GM23338 (cell line): Measurements from ENCODE around the gene ZNF148. TPM values are rescaled to one million over a fixed set of nuclear protein-coding genes. Genes with fewer than 3 reads are reported as not detected.

Experiments used
- ATAC-seq: fragments of 200-7000 bp; cut with Tn5 transposase; 3 replicates; pipeline ENCODE4 v1.9.1; 2020
- DNase-seq: peaks from one replicate; pipeline ENCODE4 v3.0.0-alpha.2; 2015; ENCODE audit warnings: low spot score
- H2AFZ ChIP-seq: fragments of 200-600 bp; sonication (generic); 2 replicates; pipeline ENCODE4 v1.8.0; 2016; ENCODE audit warnings: antibody characterized with exemption, mild to moderate bottlenecking, moderate library complexity
- H3F3A ChIP-seq: fragments of 200-600 bp; sonication (generic); replicated peaks from 2 replicates; pipeline ENCODE4 v1.8.0; 2017; ENCODE audit warnings: antibody characterized with exemption, mixed run types, low read depth
- H3K27ac ChIP-seq: fragments of 200-600 bp; sonication (generic); 2 replicates; pipeline ENCODE4 v1.6.1; 2016; ENCODE audit warnings: low read depth
- H3K27me3 ChIP-seq: fragments of 200-600 bp; sonication (generic); 2 replicates; pipeline ENCODE4 v1.8.0; 2016; ENCODE audit warnings: mild to moderate bottlenecking, mixed run types, moderate library complexity; ENCODE audit not compliant: insufficient read depth
- H3K36me3 ChIP-seq: fragments of 200-600 bp; sonication (generic); 2 replicates; pipeline ENCODE4 v1.8.0; 2016; ENCODE audit warnings: mild to moderate bottlenecking; ENCODE audit not compliant: insufficient read depth
- H3K4me1 ChIP-seq: fragments of 200-600 bp; sonication (generic); 2 replicates; pipeline ENCODE4 v1.8.0; 2016; ENCODE audit warnings: mild to moderate bottlenecking, moderate library complexity; ENCODE audit not compliant: insufficient read depth
- H3K4me2 ChIP-seq: fragments of 200-600 bp; sonication (generic); 2 replicates; pipeline ENCODE4 v1.7.1; 2017; ENCODE audit warnings: mixed run types
- H3K4me3 ChIP-seq: fragments of 200-600 bp; sonication (generic); 2 replicates; pipeline ENCODE4 v1.6.1; 2016; ENCODE audit warnings: mixed run types
- H3K79me2 ChIP-seq: fragments of 200-600 bp; sonication (generic); replicated peaks from 2 replicates; pipeline ENCODE4 v1.8.0; 2017; ENCODE audit warnings: mild to moderate bottlenecking; ENCODE audit not compliant: insufficient read depth
- H3K9me2 ChIP-seq: fragments of 200-600 bp; sonication (generic); 2 replicates; pipeline ENCODE4 v1.8.0; 2017; ENCODE audit not compliant: insufficient read depth
- H4K20me1 ChIP-seq: fragments of 200-600 bp; sonication (generic); replicated peaks from 2 replicates; pipeline ENCODE4 v1.8.0; 2017; ENCODE audit warnings: mild to moderate bottlenecking; ENCODE audit not compliant: insufficient read depth
- H3K27ac Mint-ChIP-seq: 2 replicates; pipeline ENCODE4 v1.8.0; 2020; ENCODE audit warnings: inconsistent platforms, mild to moderate bottlenecking, moderate library complexity, mixed read lengths
- H3K27me3 Mint-ChIP-seq: 3 replicates; pipeline ENCODE4 v1.8.0; 2022; ENCODE audit warnings: low read depth, mild to moderate bottlenecking, moderate library complexity, mixed read lengths, inconsistent platforms; ENCODE audit not compliant: insufficient read depth, poor library complexity
- H3K36me3 Mint-ChIP-seq: 3 replicates; pipeline ENCODE4 v1.8.0; 2021; ENCODE audit warnings: low read depth, mild to moderate bottlenecking, inconsistent platforms, moderate library complexity, mixed read lengths
- H3K4me1 Mint-ChIP-seq: 3 replicates; pipeline ENCODE4 v1.8.0; 2020; ENCODE audit warnings: mild to moderate bottlenecking, inconsistent platforms, mixed read lengths
- H3K4me3 Mint-ChIP-seq: 3 replicates; pipeline ENCODE4 v1.8.0; 2021; ENCODE audit warnings: moderate library complexity, mild to moderate bottlenecking, inconsistent platforms, mixed read lengths
- H3K9me3 Mint-ChIP-seq: 3 replicates; pipeline ENCODE4 v1.8.0; 2020; ENCODE audit warnings: moderate library complexity, mild to moderate bottlenecking, inconsistent platforms, mixed read lengths
- CREB1 ChIP-seq: fragments of 250-450 bp; sonication (Bioruptor Pico); IDR thresholded peaks from 2 replicates; pipeline ENCODE4 v1.5.0; 2020; ENCODE audit warnings: low read depth, mild to moderate bottlenecking, moderate library complexity
- CTCF ChIP-seq, 2 experiments: fragments of 200-600 bp in 1 of 2; sonication (generic) in 1 of 2; conservative IDR thresholded peaks; 2 replicates each; pipeline versions ENCODE4 v1.5.1 to v1.6.1; 2016 to 2017; ENCODE audit warnings: antibody characterized with exemption in 2 of 2, low read depth in 2 of 2, mild to moderate bottlenecking in 2 of 2, moderate library complexity in 1 of 2
- ETS1 ChIP-seq: IDR thresholded peaks from 2 replicates; pipeline ENCODE4 v1.6.1; 2016; ENCODE audit warnings: antibody characterized with exemption
- EZH2 ChIP-seq: fragments of 200-600 bp; sonication (generic); IDR thresholded peaks from one replicate; pipeline ENCODE4 v1.8.0; 2017; ENCODE audit warnings: antibody characterized with exemption, mild to moderate bottlenecking, low read depth; ENCODE audit not compliant: unreplicated experiment
- EZH2phosphoT487 ChIP-seq: fragments of 200-600 bp; sonication (generic); IDR thresholded peaks from one replicate; pipeline ENCODE4 v1.8.1; 2018; ENCODE audit warnings: antibody characterized with exemption; ENCODE audit not compliant: unreplicated experiment
- JUNB ChIP-seq: IDR thresholded peaks from one replicate; pipeline ENCODE4 v1.6.1; 2016; ENCODE audit warnings: antibody characterized with exemption; ENCODE audit not compliant: unreplicated experiment
- NANOG ChIP-seq: IDR thresholded peaks from 2 replicates; pipeline ENCODE4 v1.6.1; 2016; ENCODE audit warnings: antibody characterized with exemption, borderline replicate concordance
- POLR2AphosphoS5 ChIP-seq: IDR thresholded peaks from 2 replicates; pipeline ENCODE4 v1.6.1; 2016; ENCODE audit warnings: antibody characterized with exemption, low read depth
- REST ChIP-seq: IDR thresholded peaks from one replicate; pipeline ENCODE4 v1.6.1; 2018; ENCODE audit warnings: antibody characterized with exemption; ENCODE audit not compliant: unreplicated experiment
- STAT1 ChIP-seq: IDR thresholded peaks from one replicate; pipeline ENCODE4 v1.6.1; 2016; ENCODE audit warnings: antibody characterized with exemption; ENCODE audit not compliant: unreplicated experiment
- ZNF114 ChIP-seq: fragments of 250-450 bp; sonication (Bioruptor Pico); IDR thresholded peaks from 2 replicates; pipeline ENCODE4 v1.5.0; 2020; ENCODE audit warnings: mild to moderate bottlenecking, moderate library complexity
- ZNF331 ChIP-seq: fragments of 250-450 bp; sonication (Bioruptor Pico); IDR thresholded peaks from 2 replicates; pipeline ENCODE4 v1.5.0; 2020; ENCODE audit warnings: low read depth, mild to moderate bottlenecking, moderate library complexity
- ZNF462 ChIP-seq: fragments of 250-450 bp; sonication (Bioruptor Pico); IDR thresholded peaks from 2 replicates; pipeline ENCODE4 v1.5.0; 2020; ENCODE audit warnings: mild to moderate bottlenecking, moderate library complexity
- polyA plus RNA-seq: library from polyadenylated mRNA; unstranded; fragments of >200 nt; fragmentation: Nextera tagmentation; extraction: Ambion mirVana; gene quantifications from 2 replicates; pipeline ENCODE4 v1.2.1, GENCODE V29; 2016
- total RNA-seq: library from RNA; depleted of rRNA; stranded (reverse); fragments of >200 nt; shearing (Covaris generic); gene quantifications from 2 replicates; pipeline ENCODE4 v1.2.3, GENCODE V29; 2014

ZNF148 gene
- total and polyA plus RNA-seq, 2 experiments from 2014 or later = 13.9 to 16.9 TPM

- Mint-ChIP-seq H3K4me3 (no peak overlapping the region), H3K9me3 (peaks cover 3% of the 10 kb centered on the region; the same call in 1 of the 3 replicates), H3K27me3 (peaks cover 8% of the 10 kb centered on the region), H3K27ac (no peak overlapping the region), H3K4me1 (peaks cover 42% of the 10 kb centered on the region), H3K36me3 (peaks cover 28% of the 10 kb centered on the region)
- Histone ChIP-seq H3K4me1 (peaks cover 12% of the 10 kb centered on the region), H3F3A (no peaks in the 10 kb centered on the region; the same call in 1 of the 2 replicates), H3K79me2 (no peaks in the 10 kb centered on the region), H3K27ac (no peak overlapping the region), H3K4me3 (no peak overlapping the region), H3K9me2 (no peaks in the 10 kb centered on the region), H4K20me1 (no peaks in the 10 kb centered on the region), H3K27me3 (no peaks in the 10 kb centered on the region), H2AFZ (no peak overlapping the region), H3K36me3 (no peaks in the 10 kb centered on the region; the same call in 1 of the 2 replicates), H3K4me2 (no peak overlapping the region)
- ATAC-seq = no peak
- TF ChIP-seq EZH2phosphoT487 (no peak), CTCF (conservative IDR thresholded peaks at IDR 0.05; ENCODE audit: low read depth in 2 of 2) (no peak), ETS1 (no peak), STAT1 (no peak), EZH2 (no peak), CREB1 (CRISPR knock-in tag) (no peak), NANOG (no peak), REST (no peak), POLR2AphosphoS5 (no peak), ZNF331 (CRISPR knock-in tag) (no peak), ZNF114 (no peak), JUNB (no peak), ZNF462 (no peak)
- no peak for DNase-seq
Measured at GRCh38 chr3:125188955-125189354, 186.2 kb downstream of the ZNF148 start.
